ENCODE measurements around the gene ANKS1A.

ANKS1A gene

GRCh38 chr6:34953061-34954025 is 64.3 kb downstream of the ANKS1A start:
- H3K4me3 ChIP-seq (IDR thresholded peaks at IDR 0.05; ENCODE audit: insufficient read depth, low read depth, low read length), result no peak overlapping the region
- H3K4me1 ChIP-seq (ENCODE audit: low read depth, poor library complexity, severe bottlenecking), result no peaks in the 10 kb centered on the region
- no peak for TF ChIP-seq CTCF (conservative IDR thresholded peaks at IDR 0.05; ENCODE audit: low read depth, low read length)
- H3K4me2 ChIP-seq, result no peak overlapping the region
- H4K20me1 ChIP-seq (ENCODE audit: insufficient read depth), result no peaks in the 10 kb centered on the region
- H3K79me2 ChIP-seq (ENCODE audit: insufficient read depth, low read depth), result no peaks in the 10 kb centered on the region
- H2AFZ ChIP-seq (ENCODE audit: low read depth), result no peak overlapping the region
- no peaks in the 10 kb centered on the region for H3K27me3 ChIP-seq (ENCODE audit: insufficient read depth, low read depth)
- no peak overlapping the region for H3K27ac ChIP-seq
- H3K9ac ChIP-seq, result no peak overlapping the region
- no peaks in the 10 kb centered on the region for H3K36me3 ChIP-seq (ENCODE audit: insufficient read depth)

GRCh38 chr6:34955442-34955841 is 66.4 kb downstream of the ANKS1A start:
- Histone ChIP-seq H3K27me3 (ENCODE audit: insufficient read depth, low read depth) (no peaks in the 10 kb centered on the region), H4K20me1 (ENCODE audit: insufficient read depth) (no peaks in the 10 kb centered on the region), H3K36me3 (ENCODE audit: insufficient read depth) (no peaks in the 10 kb centered on the region), H3K4me1 (ENCODE audit: low read depth, poor library complexity, severe bottlenecking) (no peaks in the 10 kb centered on the region), H3K4me3 (IDR thresholded peaks at IDR 0.05; ENCODE audit: insufficient read depth, low read depth, low read length) (no peak overlapping the region), H3K4me2 (no peak overlapping the region), H3K27ac (no peak overlapping the region), H3K9ac (no peak overlapping the region), H2AFZ (ENCODE audit: low read depth) (no peak overlapping the region), H3K79me2 (ENCODE audit: insufficient read depth, low read depth) (no peaks in the 10 kb centered on the region)
- no peak for TF ChIP-seq CTCF (conservative IDR thresholded peaks at IDR 0.05; ENCODE audit: low read depth, low read length)

- no peak overlapping the region for H2AFZ ChIP-seq (ENCODE audit: low read depth)
- H3K36me3 ChIP-seq (ENCODE audit: insufficient read depth), result no peaks in the 10 kb centered on the region
- H3K27ac ChIP-seq, result no peak overlapping the region
- no peak overlapping the region for H3K9ac ChIP-seq
- H3K4me1 ChIP-seq (ENCODE audit: low read depth, poor library complexity, severe bottlenecking), result no peaks in the 10 kb centered on the region
- no peaks in the 10 kb centered on the region for H3K79me2 ChIP-seq (ENCODE audit: insufficient read depth, low read depth)
- no peak overlapping the region for H3K4me2 ChIP-seq
- TF ChIP-seq CTCF (conservative IDR thresholded peaks at IDR 0.05; ENCODE audit: low read depth, low read length), result no peak
- H3K27me3 ChIP-seq (ENCODE audit: insufficient read depth, low read depth), result no peaks in the 10 kb centered on the region
- no peak overlapping the region for H3K4me3 ChIP-seq (IDR thresholded peaks at IDR 0.05; ENCODE audit: insufficient read depth, low read depth, low read length)
- no peaks in the 10 kb centered on the region for H4K20me1 ChIP-seq (ENCODE audit: insufficient read depth)
Observed at GRCh38 chr6:34957231-34957783, 68.3 kb downstream of the ANKS1A start.

- H3K79me2 ChIP-seq (ENCODE audit: insufficient read depth, low read depth), result no peaks in the 10 kb centered on the region
- H4K20me1 ChIP-seq (ENCODE audit: insufficient read depth), result no peaks in the 10 kb centered on the region
- no peaks in the 10 kb centered on the region for H3K27me3 ChIP-seq (ENCODE audit: insufficient read depth, low read depth)
- H3K27ac ChIP-seq, result no peak overlapping the region
- no peak overlapping the region for H2AFZ ChIP-seq (ENCODE audit: low read depth)
- H3K36me3 ChIP-seq (ENCODE audit: insufficient read depth), result no peaks in the 10 kb centered on the region
- H3K9ac ChIP-seq, result no peak overlapping the region
- H3K4me2 ChIP-seq, result no peak overlapping the region
- no peaks in the 10 kb centered on the region for H3K4me1 ChIP-seq (ENCODE audit: low read depth, poor library complexity, severe bottlenecking)
- no peak overlapping the region for H3K4me3 ChIP-seq (IDR thresholded peaks at IDR 0.05; ENCODE audit: insufficient read depth, low read depth, low read length)
- TF ChIP-seq CTCF (conservative IDR thresholded peaks at IDR 0.05; ENCODE audit: low read depth, low read length), result no peak
Observed at GRCh38 chr6:34958734-34959133, 69.7 kb downstream of the ANKS1A start.

Measured in KMS-11 (cell line).